Gastrocnemius medialis (tissue), 4 donors: ENCODE results near the gene PMAIP1.

Experiments used
- CTCF ChIP-seq, 5 experiments: fragments of 450-650 bp in 3 of 5; fragments of 200-600 bp in 2 of 5; sonication (generic) in 2 of 5; IDR thresholded peaks in 4 of 5; conservative IDR thresholded peaks in 1 of 5; 1 replicate in 4 of 5; 2 replicates in 1 of 5; pipeline ENCODE4 v1.5.1; 2016 to 2019; ENCODE audit warnings: antibody characterized with exemption in 5 of 5, mild to moderate bottlenecking in 3 of 5, moderate library complexity in 3 of 5
- POLR2A ChIP-seq, 2 donors: fragments of 450-650 bp; IDR thresholded peaks; one replicate each; pipeline ENCODE4 v1.6.1; 2017; ENCODE audit warnings: antibody characterized with exemption in 2 of 2, mild to moderate bottlenecking in 2 of 2, moderate library complexity in 2 of 2

GRCh38 chr18:59912007-59912550, 12.3 kb downstream of the PMAIP1 start:
- TF ChIP-seq CTCF (IDR thresholded peaks at IDR 0.05 in 4 of 5, conservative IDR thresholded peaks at IDR 0.05 in 1 of 5) (no peak), POLR2A (IDR thresholded peaks at IDR 0.05) (no peak)
